ENCODE data around the gene EPHB1. TPM values are rescaled to one million over a fixed set of nuclear protein-coding genes. Genes with fewer than 3 reads are reported as not detected.

The EPHB1 gene
- total RNA-seq, 1 experiment from 2014 or later = 0.86 TPM

- H3K9me3 ChIP-seq (ENCODE audit: control insufficient read depth in 1 of 2, insufficient read depth in 1 of 2, low read depth in 1 of 2, low read length in 2 of 2) = no peaks in the 10 kb centered on the region
- no peak overlapping the region for H3K27ac ChIP-seq (ENCODE audit: low read depth, low read length)
- no peak overlapping the region for H3K4me3 ChIP-seq (replicated peaks in 1 of 2; ENCODE audit: low read depth in 1 of 2, low read length in 2 of 2)
- CTCF ChIA-PET = no interaction called here
- H3K9ac ChIP-seq (ENCODE audit: low read length) = no peak overlapping the region
- no peaks in the 10 kb centered on the region for H3K4me1 ChIP-seq (ENCODE audit: control insufficient read depth in 1 of 2, insufficient read depth in 2 of 2, low read length in 2 of 2)
- no peak overlapping the region for H3K4me2 ChIP-seq (ENCODE audit: low read length)
- no peaks in the 10 kb centered on the region for H3K9me2 ChIP-seq (ENCODE audit: insufficient read depth)
- H4K20me1 ChIP-seq (ENCODE audit: insufficient read depth) = no peaks in the 10 kb centered on the region
- H3K36me3 ChIP-seq (ENCODE audit: control insufficient read depth in 1 of 2, insufficient read depth in 2 of 2, low read length in 2 of 2) = no peaks in the 10 kb centered on the region
- no peak for TF ChIP-seq EZH2 (IDR thresholded peaks at IDR 0.05)
- TF ChIP-seq SIN3A (IDR thresholded peaks at IDR 0.05; ENCODE audit: low read depth) = no peak
- no peak for TF ChIP-seq SRF (IDR thresholded peaks at IDR 0.05; ENCODE audit: low read depth)
- TF ChIP-seq ELF1 (IDR thresholded peaks at IDR 0.05; ENCODE audit: borderline replicate concordance, low read depth) = no peak
- no peak for TF ChIP-seq FOSL1 (IDR thresholded peaks at IDR 0.05; ENCODE audit: low read depth)
- no TSS peak for BruUV-seq (replicated peaks)
- peaks cover 14% of the 10 kb centered on the region for H3K27me3 ChIP-seq (ENCODE audit: insufficient read depth, low read length)
- intact Hi-C loops (cut with micrococcal nuclease) = no loop called here
- H2AFZ ChIP-seq (ENCODE audit: low read depth, low read length, poor library complexity, severe bottlenecking) = no peak overlapping the region
- DNase-seq (ENCODE audit: low read depth, low spot score) = no peak
- RAD21 ChIA-PET (ENCODE audit: low non-redundant PET in 1 of 2, low total read pairs in 2 of 2, uncharacterized antibody in 2 of 2, unreplicated experiment in 2 of 2) = no interaction called here
- no peaks in the 10 kb centered on the region for H3K79me2 ChIP-seq (ENCODE audit: insufficient read depth, low read length)
- ATAC-seq = no peak
- POLR2A ChIA-PET = no interaction called here
These were observed 364.7 kb downstream of the EPHB1 start for GRCh38 chr3:135159681-135160247.

DNA sequence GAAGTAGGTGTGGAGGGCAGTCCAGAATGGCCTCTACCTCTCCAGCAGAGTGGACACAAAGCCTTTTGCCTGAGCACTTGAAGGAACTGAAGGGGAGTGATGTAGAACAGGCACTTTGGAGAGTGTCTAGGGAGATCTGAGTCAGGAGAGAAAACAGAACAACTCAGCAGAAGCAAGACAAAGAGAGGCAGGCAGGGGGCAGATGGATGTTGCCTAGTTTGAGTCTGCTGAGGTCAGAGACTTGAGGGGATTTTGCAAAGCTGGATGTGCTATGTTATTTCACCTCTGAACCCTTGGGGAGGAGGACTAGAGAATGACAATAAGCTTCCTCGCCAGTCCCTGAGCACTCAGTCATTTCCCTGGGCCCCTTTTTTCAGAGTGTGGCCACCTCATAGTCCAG is 366.4 kb downstream of the EPHB1 start:
- Histone ChIP-seq H3K9ac (ENCODE audit: low read length) (no peak overlapping the region), H3K4me1 (ENCODE audit: control insufficient read depth in 1 of 2, insufficient read depth in 2 of 2, low read length in 2 of 2) (no peaks in the 10 kb centered on the region), H3K36me3 (ENCODE audit: control insufficient read depth in 1 of 2, insufficient read depth in 2 of 2, low read length in 2 of 2) (no peaks in the 10 kb centered on the region), H3K9me3 (ENCODE audit: control insufficient read depth in 1 of 2, insufficient read depth in 1 of 2, low read depth in 1 of 2, low read length in 2 of 2) (no peaks in the 10 kb centered on the region), H3K9me2 (ENCODE audit: insufficient read depth) (no peaks in the 10 kb centered on the region), H3K4me2 (ENCODE audit: low read length) (no peak overlapping the region), H3K4me3 (replicated peaks in 1 of 2; ENCODE audit: low read depth in 1 of 2, low read length in 2 of 2) (no peak overlapping the region), H4K20me1 (ENCODE audit: insufficient read depth) (no peaks in the 10 kb centered on the region), H3K27ac (ENCODE audit: low read depth, low read length) (no peak overlapping the region), H3K79me2 (ENCODE audit: insufficient read depth, low read length) (no peaks in the 10 kb centered on the region), H3K27me3 (ENCODE audit: insufficient read depth, low read length) (peaks cover 22% of the 10 kb centered on the region), H2AFZ (ENCODE audit: low read depth, low read length, poor library complexity, severe bottlenecking) (no peak overlapping the region)
- RAD21 ChIA-PET (ENCODE audit: low non-redundant PET in 1 of 2, low total read pairs in 2 of 2, uncharacterized antibody in 2 of 2, unreplicated experiment in 2 of 2) = no interaction called here
- no peak for ATAC-seq
- CTCF ChIA-PET = no interaction called here
- no peak for DNase-seq (ENCODE audit: low read depth, low spot score)
- no peak for TF ChIP-seq ZBTB33 (IDR thresholded peaks at IDR 0.05; ENCODE audit: extremely low read depth, insufficient replicate concordance, low read length)
- POLR2A ChIA-PET = no interaction called here
- intact Hi-C loops (cut with micrococcal nuclease) = no loop called here
- BruUV-seq (replicated peaks) = no TSS peak

Data from HCT116 (cell line).